ENCODE results near the gene GPHN.

Gene GPHN

GRCh38 chr14:67170660-67171059, 662.7 kb downstream of the GPHN start:
- TF ChIP-seq CTCF (IDR thresholded peaks at IDR 0.05; ENCODE audit: extremely low read depth, missing control alignments): no peak
- DNase-seq (ENCODE audit: low spot score): no peak

GRCh38 chr14:67172056-67172455, 664.1 kb downstream of the GPHN start:
- TF ChIP-seq CTCF (IDR thresholded peaks at IDR 0.05; ENCODE audit: extremely low read depth, missing control alignments): no peak

GRCh38 chr14:67172520-67172919, 664.6 kb downstream of the GPHN start:
- TF ChIP-seq CTCF (IDR thresholded peaks at IDR 0.05; ENCODE audit: extremely low read depth, missing control alignments): no peak
- no peak for DNase-seq (ENCODE audit: low spot score)

More at GRCh38 chr14:67172056-67172455, 664.1 kb downstream of the GPHN start:
- no peak for DNase-seq (ENCODE audit: low spot score)

GRCh38 chr14:67173719-67174118, 665.8 kb downstream of the GPHN start:
- TF ChIP-seq CTCF (IDR thresholded peaks at IDR 0.05; ENCODE audit: extremely low read depth, missing control alignments): no peak
- no peak for DNase-seq (ENCODE audit: low spot score)

GRCh38 chr14:67186172-67186768, 678.3 kb downstream of the GPHN start:
- no peak for DNase-seq (ENCODE audit: low spot score)
- TF ChIP-seq CTCF (IDR thresholded peaks at IDR 0.05; ENCODE audit: extremely low read depth, missing control alignments): no peak

- TF ChIP-seq CTCF (IDR thresholded peaks at IDR 0.05; ENCODE audit: extremely low read depth, missing control alignments): no peak
- no peak for DNase-seq (ENCODE audit: low spot score)
Measured at GRCh38 chr14:67186789-67187584, 679.0 kb downstream of the GPHN start.

- no peak for TF ChIP-seq CTCF (IDR thresholded peaks at IDR 0.05; ENCODE audit: extremely low read depth, missing control alignments)
- DNase-seq (ENCODE audit: low spot score): no peak
Measured at GRCh38 chr14:67187826-67188225, 679.9 kb downstream of the GPHN start.
